Measurements from ENCODE around the gene CACHD1. TPM values are rescaled to one million over a fixed set of nuclear protein-coding genes. Genes with fewer than 3 reads are reported as not detected.

CACHD1 gene
- polyA plus RNA-seq, 2 of the 4 experiments (the other 2 are of a cell fraction): 0.72 to 1.6 TPM

GRCh38 chr1:64721576-64722145 is 251.7 kb downstream of the CACHD1 start:
- Histone ChIP-seq H3K4me3 (no peak overlapping the region), H3K4me1 (no peaks in the 10 kb centered on the region), H3K27ac (no peak overlapping the region), H3K4me2 (no peak overlapping the region), H3K9me3 (peaks cover 6% of the 10 kb centered on the region; the same call in 1 of the 3 replicates)
- 35% methylated on average over 2 of the region's 2 CpGs for WGBS (ENCODE audit: missing lambda C conversion rate)
- DNase-seq (ENCODE audit: low read depth in 1 of 2, low spot score in 1 of 2) (no peak), FAIRE-seq (no peak), ATAC-seq (no peak)
- no peak for TF ChIP-seq NR3C1 (IDR thresholded peaks at IDR 0.05)
- no peak for TF ChIP-seq POLR2A (IDR thresholded peaks at IDR 0.05; ENCODE audit: low read length)
- TF ChIP-seq FOSL2 (IDR thresholded peaks at IDR 0.05): no peak
- no peak for TF ChIP-seq FOSL2 (CRISPR knock-in tag; IDR thresholded peaks at IDR 0.05)
- no peak for TF ChIP-seq SREBF2 (IDR thresholded peaks at IDR 0.05)
- no peak for TF ChIP-seq ESRRA (IDR thresholded peaks at IDR 0.05; ENCODE audit: borderline replicate concordance, low read length)
- TF ChIP-seq, protein P1, sequence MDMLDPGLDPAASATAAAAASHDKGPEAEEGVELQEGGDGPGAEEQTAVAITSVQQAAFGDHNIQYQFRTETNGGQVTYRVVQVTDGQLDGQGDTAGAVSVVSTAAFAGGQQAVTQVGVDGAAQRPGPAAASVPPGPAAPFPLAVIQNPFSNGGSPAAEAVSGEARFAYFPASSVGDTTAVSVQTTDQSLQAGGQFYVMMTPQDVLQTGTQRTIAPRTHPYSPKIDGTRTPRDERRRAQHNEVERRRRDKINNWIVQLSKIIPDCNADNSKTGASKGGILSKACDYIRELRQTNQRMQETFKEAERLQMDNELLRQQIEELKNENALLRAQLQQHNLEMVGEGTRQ (IDR thresholded peaks at IDR 0.05): no peak
- TF ChIP-seq E2F6 (IDR thresholded peaks at IDR 0.05; ENCODE audit: borderline replicate concordance, low read depth): no peak
- no peak for TF ChIP-seq ZFP36 (IDR thresholded peaks at IDR 0.05; ENCODE audit: borderline replicate concordance, partially characterized antibody)
- TF ChIP-seq CTCF (IDR thresholded peaks at IDR 0.05): no peak
- no peak for TF ChIP-seq TP53 (CRISPR knock-in tag; IDR thresholded peaks at IDR 0.05)
- TF ChIP-seq CHD2 (IDR thresholded peaks at IDR 0.05; ENCODE audit: low read length, partially characterized antibody): no peak
- TF ChIP-seq CBX2 (IDR thresholded peaks at IDR 0.05; ENCODE audit: borderline replicate concordance, low read depth): no peak
- POLR2A ChIA-PET: no interaction called here
- CTCF ChIA-PET: interaction anchor here (0.6 kb wide), 1 partner anchor 59 kb away, joined by 4 read pairs; no protein-coding TSS in a partner anchor

- Histone ChIP-seq H3K4me2 (no peak overlapping the region), H3K27ac (no peak overlapping the region), H3K9me3 (no peaks in the 10 kb centered on the region), H3K4me3 (no peak overlapping the region), H3K4me1 (no peaks in the 10 kb centered on the region)
- TF ChIP-seq NPAS2 (CRISPR knock-in tag; IDR thresholded peaks at IDR 0.05; ENCODE audit: borderline replicate concordance) (no peak), TFCP2L1 (CRISPR knock-in tag; IDR thresholded peaks at IDR 0.05) (no peak), RARB (CRISPR knock-in tag; IDR thresholded peaks at IDR 0.05) (no peak), PHF8 (IDR thresholded peaks at IDR 0.05; ENCODE audit: borderline replicate concordance, low read depth) (no peak), ZNF302 (CRISPR knock-in tag; IDR thresholded peaks at IDR 0.05) (no peak), SMC3 (IDR thresholded peaks at IDR 0.05) (no peak), MAFK (IDR thresholded peaks at IDR 0.05; ENCODE audit: partially characterized antibody) (no peak), EP300 (IDR thresholded peaks at IDR 0.05) (no peak), BHLHE40 (IDR thresholded peaks at IDR 0.05; ENCODE audit: low read depth, low read length) (no peak), NR3C1 (IDR thresholded peaks at IDR 0.05) (no peak), CEBPB (IDR thresholded peaks at IDR 0.05) (no peak), E2F6 (IDR thresholded peaks at IDR 0.05; ENCODE audit: borderline replicate concordance, low read depth) (no peak)
- no peak for FAIRE-seq
- ChIA-PET CTCF (interaction anchor here (0.9 kb wide), 1 partner anchor 253 kb away, joined by 4 read pairs; no protein-coding TSS in a partner anchor), POLR2A (no interaction called here)
- ATAC-seq: no peak
- DNase-seq (ENCODE audit: low read depth in 1 of 2, low spot score in 1 of 2): no peak
- 56% methylated on average over 1 of the region's 1 CpG for WGBS (ENCODE audit: missing lambda C conversion rate)
Observed at GRCh38 chr1:64727861-64728260, 257.9 kb downstream of the CACHD1 start.
